Retinal pigment epithelial cell (primary cell): ENCODE results near the gene CDHR3.

Experiments used
- DNase-seq: peaks from one replicate; pipeline ENCODE4 v3.0.0-alpha.2; 2010; ENCODE audit warnings: low read depth
- H3K4me3 ChIP-seq: 2 replicates; pipeline ENCODE4 v1.5.1; 2011; ENCODE audit warnings: mild to moderate bottlenecking, low read length, control low read depth, moderate library complexity
- CTCF ChIP-seq: conservative IDR thresholded peaks from 2 replicates; pipeline ENCODE4 v1.5.1; 2011; ENCODE audit warnings: low read depth, low read length, control low read depth, inconsistent platforms

The CDHR3 gene

GRCh38 chr7:106017657-106018056 lies 54.6 kb downstream of the CDHR3 start:
- DNase-seq, result no peak
- no peak overlapping the region for H3K4me3 ChIP-seq
- no peak for TF ChIP-seq CTCF

GRCh38 chr7:106018566-106019469 lies 55.8 kb downstream of the CDHR3 start:
- TF ChIP-seq CTCF, result no peak
- no peak for DNase-seq
- H3K4me3 ChIP-seq, result no peak overlapping the region

- no peak overlapping the region for H3K4me3 ChIP-seq
- DNase-seq, result no peak
- TF ChIP-seq CTCF, result no peak
Measured at GRCh38 chr7:106019470-106019820, 56.4 kb downstream of the CDHR3 start.

GRCh38 chr7:106021151-106022067 lies 58.3 kb downstream of the CDHR3 start:
- TF ChIP-seq CTCF, result no peak
- H3K4me3 ChIP-seq, result no peak overlapping the region
- no peak for DNase-seq

GRCh38 chr7:106022193-106022821 lies 59.2 kb downstream of the CDHR3 start:
- no peak for TF ChIP-seq CTCF

GRCh38 chr7:106023369-106024322 lies 60.6 kb downstream of the CDHR3 start:
- no peak overlapping the region for H3K4me3 ChIP-seq
- no peak for TF ChIP-seq CTCF
- DNase-seq, result no peak

More at GRCh38 chr7:106022193-106022821, 59.2 kb downstream of the CDHR3 start:
- no peak overlapping the region for H3K4me3 ChIP-seq
- no peak for DNase-seq
